Retinal pigment epithelial cell (primary cell): ENCODE data around the gene SLC1A5.

Experiments
- DNase-seq: peaks from one replicate; pipeline ENCODE4 v3.0.0-alpha.2; 2010; ENCODE audit warnings: low read depth
- H3K4me3 ChIP-seq: 2 replicates; pipeline ENCODE4 v1.5.1; 2011; ENCODE audit warnings: mild to moderate bottlenecking, low read length, control low read depth, moderate library complexity
- TF ChIP-seq, protein P1 (sequence below): conservative IDR thresholded peaks from 2 replicates; pipeline ENCODE4 v1.5.1; 2011; ENCODE audit warnings: low read depth, low read length, control low read depth, inconsistent platforms

The SLC1A5 gene

DNA sequence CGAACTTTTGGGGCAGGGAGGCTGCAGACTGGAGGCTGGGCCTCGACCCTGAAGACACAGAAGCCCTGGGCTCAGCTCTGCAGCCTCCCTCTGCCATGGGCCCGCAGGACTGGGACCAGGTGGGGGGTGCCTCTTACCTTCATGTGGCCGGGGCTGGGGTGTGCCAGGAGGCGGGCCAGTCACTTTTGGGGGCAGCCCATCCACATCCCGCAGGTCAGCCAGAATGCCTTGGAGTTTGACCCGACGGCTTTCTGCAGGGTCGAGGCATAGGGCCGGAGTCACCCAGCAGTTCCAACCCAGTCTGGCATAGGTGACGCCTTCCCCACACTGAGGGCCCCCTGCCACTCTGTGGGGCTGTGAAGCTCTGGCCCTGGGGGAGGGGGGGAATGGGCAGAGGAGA lies 60.6 kb downstream of the SLC1A5 start:
- H3K4me3 ChIP-seq = no peak overlapping the region
- TF ChIP-seq, protein P1, sequence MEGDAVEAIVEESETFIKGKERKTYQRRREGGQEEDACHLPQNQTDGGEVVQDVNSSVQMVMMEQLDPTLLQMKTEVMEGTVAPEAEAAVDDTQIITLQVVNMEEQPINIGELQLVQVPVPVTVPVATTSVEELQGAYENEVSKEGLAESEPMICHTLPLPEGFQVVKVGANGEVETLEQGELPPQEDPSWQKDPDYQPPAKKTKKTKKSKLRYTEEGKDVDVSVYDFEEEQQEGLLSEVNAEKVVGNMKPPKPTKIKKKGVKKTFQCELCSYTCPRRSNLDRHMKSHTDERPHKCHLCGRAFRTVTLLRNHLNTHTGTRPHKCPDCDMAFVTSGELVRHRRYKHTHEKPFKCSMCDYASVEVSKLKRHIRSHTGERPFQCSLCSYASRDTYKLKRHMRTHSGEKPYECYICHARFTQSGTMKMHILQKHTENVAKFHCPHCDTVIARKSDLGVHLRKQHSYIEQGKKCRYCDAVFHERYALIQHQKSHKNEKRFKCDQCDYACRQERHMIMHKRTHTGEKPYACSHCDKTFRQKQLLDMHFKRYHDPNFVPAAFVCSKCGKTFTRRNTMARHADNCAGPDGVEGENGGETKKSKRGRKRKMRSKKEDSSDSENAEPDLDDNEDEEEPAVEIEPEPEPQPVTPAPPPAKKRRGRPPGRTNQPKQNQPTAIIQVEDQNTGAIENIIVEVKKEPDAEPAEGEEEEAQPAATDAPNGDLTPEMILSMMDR = no peak
- no peak for DNase-seq

DNA sequence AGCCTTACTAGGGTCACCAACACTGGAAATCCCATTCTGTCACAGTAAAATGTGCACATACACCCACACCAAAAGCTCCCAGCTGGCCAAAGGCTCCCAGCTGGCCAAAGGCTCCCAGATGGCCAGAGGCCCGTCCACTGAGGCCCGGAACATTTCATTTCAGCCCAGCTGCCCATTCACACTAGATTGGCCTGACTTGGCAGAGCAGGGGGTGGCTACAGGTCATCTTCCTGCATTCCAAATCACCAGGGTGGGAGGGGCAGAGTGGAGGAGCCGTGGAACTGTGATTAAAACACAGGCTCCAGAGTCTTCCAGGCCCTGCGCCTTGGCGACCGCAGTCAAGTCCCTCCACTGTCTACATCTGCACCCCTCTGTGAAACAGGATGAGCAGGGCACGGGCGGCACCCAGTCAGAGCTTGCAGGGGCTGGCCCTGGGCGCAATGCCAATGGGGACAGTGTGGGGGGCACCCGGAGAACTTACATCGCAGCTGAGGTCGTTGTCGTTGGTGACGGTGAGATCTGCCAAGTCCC lies 61.4 kb downstream of the SLC1A5 start:
- TF ChIP-seq, protein P1 = no peak

DNA sequence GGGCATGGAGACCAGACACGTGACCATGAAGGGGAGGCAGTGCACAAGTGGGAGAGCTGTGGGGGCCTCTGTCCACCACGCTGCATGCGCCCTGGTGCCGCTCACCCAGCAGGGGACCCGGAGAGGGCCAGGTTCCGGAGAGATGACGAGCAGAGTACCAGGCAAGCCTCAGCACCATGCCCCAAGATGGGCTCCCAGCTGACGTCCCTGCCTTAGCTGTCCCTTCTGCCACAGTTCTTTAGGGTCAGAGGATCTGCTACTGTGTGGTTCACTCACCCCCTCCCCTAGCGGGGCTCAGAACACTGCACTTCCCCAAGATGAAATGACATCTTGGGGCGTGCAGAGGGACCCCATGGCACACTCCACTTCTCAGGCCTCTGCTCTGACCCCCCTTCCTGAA lies 61.8 kb downstream of the SLC1A5 start:
- TF ChIP-seq, protein P1 = no peak
- no peak for DNase-seq
- no peak overlapping the region for H3K4me3 ChIP-seq

More for the DNA sequence above, 61.4 kb downstream of the SLC1A5 start:
- H3K4me3 ChIP-seq = no peak overlapping the region
- no peak for DNase-seq

DNA sequence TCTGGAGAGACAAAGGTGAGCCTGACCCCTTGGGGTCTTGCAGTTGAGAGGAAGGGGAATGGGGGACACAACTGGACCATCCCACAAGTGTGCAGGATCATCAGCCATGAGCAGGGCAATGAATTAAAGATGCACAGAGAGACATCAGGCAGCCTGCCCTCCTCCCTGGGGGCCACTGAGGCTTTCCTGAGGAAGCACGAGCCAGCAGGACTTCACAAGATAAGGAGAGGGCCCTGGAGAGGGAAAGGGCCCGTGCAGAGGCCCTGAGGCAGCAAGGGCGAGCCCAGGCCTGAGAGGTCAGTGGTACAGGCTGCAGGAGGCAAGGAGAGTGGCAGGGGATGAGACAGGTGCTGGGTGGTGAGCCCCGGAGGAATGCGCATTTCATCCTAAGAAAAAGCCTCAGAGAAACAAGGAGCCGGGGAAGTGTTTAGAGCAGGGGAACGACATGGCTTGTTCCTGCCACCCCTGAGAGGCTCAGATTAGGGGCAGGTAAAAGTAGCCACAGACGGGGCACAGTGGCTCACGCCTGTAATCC lies 62.5 kb downstream of the SLC1A5 start:
- TF ChIP-seq, protein P1 = no peak
- H3K4me3 ChIP-seq = no peak overlapping the region
- no peak for DNase-seq

DNA sequence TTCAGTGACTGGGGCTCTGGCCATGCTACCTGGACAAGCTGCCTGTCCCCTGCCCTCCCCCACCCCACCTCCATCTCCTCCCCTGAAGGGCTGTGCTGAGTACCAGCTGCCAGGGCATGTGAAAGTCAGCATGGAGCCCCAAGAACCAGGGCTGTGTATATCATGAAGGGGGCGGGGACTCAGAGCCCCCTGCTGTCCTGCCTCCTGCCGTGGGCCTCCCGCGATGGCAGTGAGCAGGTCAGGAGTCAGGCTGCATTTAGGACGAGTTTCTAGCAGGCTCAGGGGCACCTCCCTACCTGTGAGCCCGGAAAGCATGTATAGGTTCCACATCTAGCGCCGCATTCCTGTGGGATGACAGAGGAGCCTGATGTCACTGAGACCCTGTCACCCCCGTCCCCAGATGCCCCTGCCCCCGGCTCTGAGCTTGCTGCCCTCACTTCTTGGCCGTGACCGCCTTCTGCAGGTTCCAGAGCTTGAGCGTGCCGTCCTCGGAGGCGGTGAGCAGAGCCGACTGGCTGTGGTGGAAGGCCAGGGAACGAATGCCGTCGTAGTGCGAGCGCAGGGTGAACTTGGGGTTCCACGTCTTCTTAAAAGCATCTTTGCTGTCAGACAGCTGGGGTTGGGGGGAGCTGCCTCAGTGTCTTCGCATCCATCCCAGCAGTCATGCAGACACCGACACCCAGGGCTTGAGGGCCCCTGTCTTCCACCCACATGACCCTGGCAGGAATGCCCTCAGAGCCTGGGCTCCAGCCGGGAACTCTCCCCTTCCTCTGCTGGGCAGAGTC lies 63.2 kb downstream of the SLC1A5 start:
- H3K4me3 ChIP-seq = no peak overlapping the region
- no peak for DNase-seq
- TF ChIP-seq, protein P1 = no peak
